ENCODE data around the gene RIMBP2. TPM values are rescaled to one million over a fixed set of nuclear protein-coding genes. Genes with fewer than 3 reads are reported as not detected.
A peak's percentile ranks its signal among the peaks of the same experiment; 100 is the strongest.
"Not testable (repeated sequence)": the region's sequence is repeated elsewhere in the genome, so short reads cannot be mapped to it uniquely, and the experiment has no call there.

The RIMBP2 gene
- total RNA-seq, 1 donor from 2014 or later: 20.5 TPM

GRCh38 chr12:130762319-130762675 lies 46.2 kb upstream of the RIMBP2 start:
- no peak for TF ChIP-seq CTCF (IDR thresholded peaks at IDR 0.05; ENCODE audit: partially characterized antibody, unreplicated experiment)
- H3K27me3 Mint-ChIP-seq (ENCODE audit: unreplicated experiment): no peaks in the 10 kb centered on the region
- no peak overlapping the region for H3K27ac Mint-ChIP-seq (ENCODE audit: unreplicated experiment)
- no peak for DNase-seq
- no peaks in the 10 kb centered on the region for H3K36me3 Mint-ChIP-seq (ENCODE audit: unreplicated experiment)
- H3K4me3 Mint-ChIP-seq (ENCODE audit: unreplicated experiment): no peak overlapping the region
- no peaks in the 10 kb centered on the region for H3K4me1 Mint-ChIP-seq (ENCODE audit: low read depth, unreplicated experiment)
- H3K9me3 Mint-ChIP-seq (ENCODE audit: unreplicated experiment): no peaks in the 10 kb centered on the region

- TF ChIP-seq CTCF (IDR thresholded peaks at IDR 0.05; ENCODE audit: partially characterized antibody, unreplicated experiment): no peak
- Mint-ChIP-seq H3K4me1 (ENCODE audit: low read depth, unreplicated experiment) (no peaks in the 10 kb centered on the region), H3K36me3 (ENCODE audit: unreplicated experiment) (no peaks in the 10 kb centered on the region), H3K27me3 (ENCODE audit: unreplicated experiment) (no peaks in the 10 kb centered on the region), H3K4me3 (ENCODE audit: unreplicated experiment) (no peak overlapping the region), H3K9me3 (ENCODE audit: unreplicated experiment) (no peaks in the 10 kb centered on the region), H3K27ac (ENCODE audit: unreplicated experiment) (no peak overlapping the region)
- peak; percentile 85 for DNase-seq
Observed at GRCh38 chr12:130761537-130762318, 45.6 kb upstream of the RIMBP2 start.

GRCh38 chr12:130754234-130754901 lies 38.3 kb upstream of the RIMBP2 start:
- H3K4me1 Mint-ChIP-seq (ENCODE audit: low read depth, unreplicated experiment): no peaks in the 10 kb centered on the region
- no peak overlapping the region for H3K27ac Mint-ChIP-seq (ENCODE audit: unreplicated experiment)
- no peaks in the 10 kb centered on the region for H3K9me3 Mint-ChIP-seq (ENCODE audit: unreplicated experiment)
- H3K4me3 Mint-ChIP-seq (ENCODE audit: unreplicated experiment): no peak overlapping the region
- DNase-seq: no peak
- TF ChIP-seq CTCF (IDR thresholded peaks at IDR 0.05; ENCODE audit: partially characterized antibody, unreplicated experiment): no peak
- peaks cover 5% of the 10 kb centered on the region for H3K36me3 Mint-ChIP-seq (ENCODE audit: unreplicated experiment)
- peaks cover 5% of the 10 kb centered on the region for H3K27me3 Mint-ChIP-seq (ENCODE audit: unreplicated experiment)

- Mint-ChIP-seq H3K4me1 (ENCODE audit: low read depth, unreplicated experiment) (no peaks in the 10 kb centered on the region), H3K9me3 (ENCODE audit: unreplicated experiment) (peaks cover 1% of the 10 kb centered on the region), H3K4me3 (ENCODE audit: unreplicated experiment) (no peak overlapping the region), H3K27ac (ENCODE audit: unreplicated experiment) (peak overlapping the region; percentile 15), H3K36me3 (ENCODE audit: unreplicated experiment) (peaks cover 5% of the 10 kb centered on the region), H3K27me3 (ENCODE audit: unreplicated experiment) (peaks cover 5% of the 10 kb centered on the region)
- peak; percentile 9 for TF ChIP-seq CTCF (IDR thresholded peaks at IDR 0.05; ENCODE audit: partially characterized antibody, unreplicated experiment)
- DNase-seq: peak; percentile 74
Observed at GRCh38 chr12:130752692-130753230, 36.7 kb upstream of the RIMBP2 start.

GRCh38 chr12:130752037-130752436 lies 35.9 kb upstream of the RIMBP2 start:
- not testable (repeated sequence) for H3K27me3 Mint-ChIP-seq (ENCODE audit: unreplicated experiment); H3K4me1 Mint-ChIP-seq (ENCODE audit: low read depth, unreplicated experiment); DNase-seq; H3K27ac Mint-ChIP-seq (ENCODE audit: unreplicated experiment); H3K9me3 Mint-ChIP-seq (ENCODE audit: unreplicated experiment); H3K36me3 Mint-ChIP-seq (ENCODE audit: unreplicated experiment); H3K4me3 Mint-ChIP-seq (ENCODE audit: unreplicated experiment)

Data from glutamatergic neuron (in vitro differentiated cells).